Activated naive CD8-positive, alpha-beta T cell treated with anti-CD3 and anti-CD28 coated beads, Interleukin-2, amount 50 U/mL, for 16 hours (primary cell): Measurements from ENCODE around the gene KCNE4.

ENCODE experiments used
- DNase-seq: peaks from one replicate; pipeline ENCODE4 v3.0.0-alpha.2; 2020; ENCODE audit warnings: low read depth, low spot score

Gene KCNE4

DNA sequence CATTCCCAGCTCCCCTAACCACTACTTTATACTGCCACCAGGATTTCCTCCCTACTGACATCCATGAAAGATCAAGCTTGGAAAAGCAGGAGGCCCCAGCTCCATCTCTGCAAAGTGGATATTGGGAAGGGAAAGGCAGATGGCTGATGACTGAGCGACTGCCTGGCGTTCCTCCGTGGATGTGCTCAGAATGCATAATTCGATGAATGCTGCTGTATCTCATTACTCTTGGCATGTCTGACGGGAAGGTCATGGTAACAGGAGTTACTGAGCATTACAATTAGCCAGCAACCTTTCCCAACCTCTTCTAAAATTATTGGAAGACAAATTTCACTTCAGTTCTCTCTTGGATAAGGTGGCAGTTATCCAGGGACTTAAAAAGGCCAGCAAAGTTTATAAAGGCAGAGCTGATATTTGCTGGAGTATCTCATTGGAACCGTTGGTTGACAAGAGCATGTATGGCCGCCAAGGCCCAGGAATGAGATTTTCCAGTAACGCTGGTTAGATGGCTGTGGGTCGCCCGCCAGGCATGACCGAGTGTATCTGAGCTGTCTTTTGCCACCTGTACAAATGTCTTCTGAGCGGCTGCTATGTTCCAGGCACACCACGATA, 34.5 kb downstream of the KCNE4 start:
- DNase-seq, result no peak

DNA sequence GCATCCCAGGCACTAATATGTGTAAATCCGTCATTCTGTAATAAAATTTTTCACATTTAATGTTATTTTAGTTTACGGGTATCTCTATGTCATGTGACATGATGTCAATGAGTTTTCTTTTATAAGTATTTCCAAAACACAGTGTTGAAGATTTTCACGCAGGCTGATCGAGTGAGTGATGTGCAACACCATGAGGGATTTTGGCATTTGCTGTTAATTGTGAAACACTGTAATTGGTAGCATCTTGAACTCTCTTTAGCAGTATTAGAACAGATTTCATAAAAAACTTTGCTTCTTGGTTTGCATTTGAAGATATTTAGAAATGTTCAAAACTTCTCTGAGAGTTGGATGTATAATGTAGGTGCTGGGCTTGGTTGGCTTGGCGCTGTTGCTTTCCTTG, 35.5 kb downstream of the KCNE4 start:
- DNase-seq, result no peak

DNA sequence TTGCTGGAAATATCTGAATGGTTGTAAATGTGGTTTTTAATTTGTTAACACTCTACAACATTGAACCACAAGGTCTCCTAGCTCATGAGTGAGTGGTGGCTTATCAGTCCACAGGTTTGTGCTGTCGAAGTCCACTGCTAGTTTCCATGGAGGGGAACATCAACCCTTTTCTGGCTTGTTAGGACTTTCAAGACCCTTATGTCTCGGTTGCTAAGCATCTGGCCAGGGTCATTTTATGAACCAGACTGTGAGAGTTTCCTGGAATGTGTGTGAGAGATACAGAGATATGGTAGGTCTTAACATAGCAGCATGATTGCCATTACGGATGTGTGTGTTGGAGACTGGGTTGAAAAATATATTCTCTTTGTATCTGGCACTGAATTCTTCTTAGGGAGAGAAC, 36.9 kb downstream of the KCNE4 start:
- DNase-seq, result no peak

GRCh38 chr2:223090039-223090438, 38.0 kb downstream of the KCNE4 start:
- no peak for DNase-seq

DNA sequence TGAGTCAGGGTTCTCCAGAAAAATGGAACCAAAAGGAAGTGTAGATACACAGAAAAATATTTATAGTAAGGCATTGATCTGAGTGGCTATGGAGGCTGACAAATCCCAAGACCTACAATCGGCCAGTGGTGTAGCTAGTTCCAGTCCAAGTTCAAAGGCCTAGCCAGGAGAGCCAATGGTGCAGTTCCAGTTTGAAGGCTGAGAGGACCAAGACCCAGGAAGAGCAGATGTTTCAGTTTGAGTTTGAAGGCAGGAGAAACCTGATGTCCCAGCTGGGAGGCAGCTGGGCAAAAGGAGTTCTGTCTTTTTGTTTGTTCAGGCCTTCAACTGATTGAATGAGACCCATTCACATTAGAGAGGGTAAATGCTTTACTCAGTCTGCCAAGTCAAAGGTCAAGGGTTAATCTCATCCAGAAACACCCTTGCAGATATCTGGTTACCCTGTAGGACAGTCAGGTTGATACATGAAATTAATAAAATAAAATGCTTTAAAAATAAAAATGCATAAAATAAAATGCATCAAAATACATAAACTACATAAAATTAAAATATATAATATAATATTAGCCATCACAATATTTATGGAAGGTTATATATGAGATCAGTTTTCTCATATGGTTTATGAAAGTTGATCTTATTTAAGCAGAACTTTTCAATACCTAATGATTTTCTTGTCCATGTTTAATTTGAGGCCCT, 38.7 kb downstream of the KCNE4 start:
- DNase-seq, result no peak

DNA sequence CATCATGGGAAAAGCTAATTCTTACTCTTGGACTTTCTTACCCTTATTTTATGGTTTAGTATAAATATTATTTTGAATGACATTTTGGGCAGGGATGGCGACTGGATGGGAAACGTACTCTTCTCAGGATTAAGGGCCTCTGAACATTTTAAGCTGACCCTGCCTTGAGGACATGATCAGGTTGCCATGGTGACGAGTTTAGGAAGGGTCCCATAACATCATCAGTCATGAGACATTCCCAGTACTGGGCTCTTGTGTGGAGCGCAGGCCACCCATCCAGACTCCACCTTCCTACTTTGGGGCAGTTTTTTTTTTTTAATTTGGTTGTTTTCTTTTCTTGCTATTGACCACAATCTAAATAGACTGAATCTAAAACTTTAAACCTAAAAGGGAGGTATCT, 40.7 kb downstream of the KCNE4 start:
- no peak for DNase-seq

- DNase-seq, result no peak
Observed at GRCh38 chr2:223093436-223094241, 41.6 kb downstream of the KCNE4 start.

DNA sequence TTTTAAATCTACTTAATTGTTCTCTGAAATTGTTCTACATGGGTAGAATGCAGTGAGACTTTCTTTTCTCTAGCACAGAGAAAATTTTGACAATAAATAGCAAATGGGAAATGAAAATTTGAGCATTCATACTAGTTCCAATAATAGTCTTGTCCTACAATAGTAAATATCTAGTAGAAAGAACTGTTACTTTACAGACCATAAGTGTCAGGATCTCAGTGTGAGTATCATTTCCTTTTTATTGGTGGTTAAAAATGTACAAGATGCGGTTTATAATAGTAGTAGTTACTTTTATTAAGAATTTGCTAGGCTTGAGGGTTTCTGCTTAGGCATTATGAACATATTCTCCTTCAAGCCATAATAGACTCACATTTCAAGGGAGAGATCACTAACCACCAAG, 43.2 kb downstream of the KCNE4 start:
- no peak for DNase-seq

GRCh38 chr2:223096235-223096970, 44.4 kb downstream of the KCNE4 start:
- DNase-seq, result no peak

- DNase-seq, result no peak
Observed at GRCh38 chr2:223097888-223098383, 45.9 kb downstream of the KCNE4 start.

DNA sequence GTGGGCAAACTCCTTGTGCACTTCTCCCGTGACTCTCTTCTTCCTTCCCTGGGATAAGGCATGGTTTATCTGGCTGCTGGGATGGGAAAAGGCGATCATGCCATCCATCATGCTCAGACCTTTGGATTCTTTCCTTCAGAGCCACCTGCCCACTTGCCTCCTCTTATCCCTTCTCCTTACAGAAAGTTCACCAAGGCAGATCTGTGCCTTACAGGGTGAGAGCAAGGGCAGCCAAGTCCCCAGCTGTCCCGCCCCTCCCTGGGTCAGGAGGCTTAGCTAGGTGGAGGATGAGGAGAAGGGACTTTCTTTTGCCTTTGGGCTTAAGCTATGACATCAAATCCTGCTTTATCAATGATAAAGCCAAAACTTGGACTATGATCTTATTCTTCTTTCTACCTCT, 47.6 kb downstream of the KCNE4 start:
- DNase-seq, result no peak

- no peak for DNase-seq
Observed at GRCh38 chr2:223100061-223100511, 48.1 kb downstream of the KCNE4 start.

GRCh38 chr2:223101340-223102039, 49.5 kb downstream of the KCNE4 start:
- no peak for DNase-seq

DNA sequence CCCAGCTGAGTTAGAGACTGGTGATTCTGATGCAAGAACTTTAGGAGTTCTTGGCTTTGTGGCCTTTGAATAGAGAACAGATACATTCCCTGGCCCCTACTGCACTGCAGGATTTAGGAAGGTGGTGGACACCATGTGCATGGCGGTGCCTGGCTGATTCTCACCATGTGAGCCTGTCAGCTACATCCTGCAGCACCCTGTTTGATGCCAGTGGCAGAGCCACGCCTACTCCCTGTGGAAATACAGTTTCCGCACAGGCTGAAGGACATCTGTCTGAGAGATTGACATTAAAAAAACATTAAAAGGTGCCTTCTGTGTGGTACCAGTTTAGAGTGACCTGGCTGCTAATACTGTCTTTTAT, 50.0 kb downstream of the KCNE4 start:
- DNase-seq, result no peak

DNA sequence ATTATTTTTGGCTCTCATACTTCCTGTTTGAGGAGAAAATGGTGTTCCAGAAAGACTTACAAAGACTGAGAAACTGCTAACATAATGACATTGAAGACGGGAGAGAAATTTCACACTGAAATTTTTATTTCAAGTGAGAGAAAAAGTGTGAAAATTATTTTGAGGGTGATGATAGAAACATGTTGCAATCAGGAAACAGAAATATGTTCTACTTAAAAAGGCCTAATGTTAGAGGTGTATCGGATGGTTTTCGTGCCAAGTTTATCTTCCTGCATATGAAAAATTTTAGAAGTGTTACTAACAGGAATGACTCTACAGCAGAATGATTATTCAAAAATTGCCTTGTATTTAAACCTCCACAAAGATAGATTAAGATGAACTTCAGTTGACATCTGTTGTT, 50.5 kb downstream of the KCNE4 start:
- no peak for DNase-seq

DNA sequence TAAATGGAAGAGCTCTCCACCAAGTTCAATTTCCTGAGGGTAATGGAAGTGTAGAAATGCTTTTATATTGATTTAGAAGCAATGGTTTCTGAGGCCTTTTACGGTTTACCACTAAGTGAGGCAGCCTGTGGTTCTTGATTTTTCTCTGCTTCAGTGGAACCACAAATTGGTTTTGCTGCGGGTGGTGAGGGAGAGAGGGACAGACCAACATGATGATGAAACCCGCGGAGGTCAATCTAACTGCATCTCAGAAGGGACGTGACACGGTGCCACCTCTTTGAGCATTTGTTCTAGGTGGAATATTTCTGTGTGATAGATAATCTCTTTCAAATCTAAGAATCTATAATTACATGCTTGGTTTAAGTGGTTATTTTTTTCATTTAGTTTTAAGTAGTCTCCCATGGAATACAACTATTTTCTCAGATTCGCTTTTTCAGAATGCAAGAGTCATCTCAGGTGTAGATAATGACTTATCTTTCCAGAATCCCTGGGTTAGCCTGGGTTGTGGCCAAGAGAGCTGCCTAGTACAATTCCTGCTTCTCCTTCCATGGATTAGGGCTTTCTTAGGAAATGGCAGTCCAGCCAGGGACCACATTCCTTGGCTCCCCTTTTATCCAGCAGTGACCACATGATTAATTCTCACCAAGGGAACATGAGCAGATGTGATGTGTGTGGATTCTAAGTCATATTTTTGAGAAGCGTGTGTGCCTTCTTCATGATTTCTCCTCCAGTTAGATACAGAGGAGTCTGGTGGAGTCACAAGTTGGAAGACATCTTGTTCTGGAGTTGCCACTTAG, 52.5 kb downstream of the KCNE4 start:
- no peak for DNase-seq
